PC-9 (cell line): ENCODE measurements around the gene FGF23.

Experiments used
- EZH2 ChIP-seq: fragments of 200-600 bp; sonication (generic); IDR thresholded peaks from 2 replicates; pipeline ENCODE4 v1.8.0; 2017; ENCODE audit warnings: antibody characterized with exemption, low read depth
- TF ChIP-seq, protein P1 (sequence below): fragments of 200-600 bp; sonication (generic); conservative IDR thresholded peaks from 2 replicates; pipeline ENCODE4 v1.6.1; 2017; ENCODE audit warnings: mixed run types, antibody characterized with exemption, mild to moderate bottlenecking, moderate library complexity

DNA sequence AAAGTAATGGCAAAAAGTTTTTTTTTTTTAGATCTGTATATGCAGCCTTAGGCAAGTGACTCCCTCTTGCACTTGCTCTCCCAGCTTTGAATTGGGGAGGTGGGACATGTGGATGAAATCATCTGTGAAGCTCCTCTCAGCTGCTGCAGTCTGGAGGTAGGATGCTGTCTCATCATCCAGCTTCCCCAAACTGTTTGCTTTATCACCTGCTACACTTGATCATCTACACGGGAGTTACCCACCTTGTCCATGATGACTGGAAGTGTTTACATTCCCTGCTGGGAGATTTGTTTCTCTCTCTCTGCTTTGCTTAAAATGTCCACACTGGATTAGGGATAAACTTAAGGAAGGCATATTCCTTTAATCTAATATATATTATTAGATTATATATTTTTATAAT is 8.5 kb upstream of the FGF23 start:
- TF ChIP-seq, protein P1, sequence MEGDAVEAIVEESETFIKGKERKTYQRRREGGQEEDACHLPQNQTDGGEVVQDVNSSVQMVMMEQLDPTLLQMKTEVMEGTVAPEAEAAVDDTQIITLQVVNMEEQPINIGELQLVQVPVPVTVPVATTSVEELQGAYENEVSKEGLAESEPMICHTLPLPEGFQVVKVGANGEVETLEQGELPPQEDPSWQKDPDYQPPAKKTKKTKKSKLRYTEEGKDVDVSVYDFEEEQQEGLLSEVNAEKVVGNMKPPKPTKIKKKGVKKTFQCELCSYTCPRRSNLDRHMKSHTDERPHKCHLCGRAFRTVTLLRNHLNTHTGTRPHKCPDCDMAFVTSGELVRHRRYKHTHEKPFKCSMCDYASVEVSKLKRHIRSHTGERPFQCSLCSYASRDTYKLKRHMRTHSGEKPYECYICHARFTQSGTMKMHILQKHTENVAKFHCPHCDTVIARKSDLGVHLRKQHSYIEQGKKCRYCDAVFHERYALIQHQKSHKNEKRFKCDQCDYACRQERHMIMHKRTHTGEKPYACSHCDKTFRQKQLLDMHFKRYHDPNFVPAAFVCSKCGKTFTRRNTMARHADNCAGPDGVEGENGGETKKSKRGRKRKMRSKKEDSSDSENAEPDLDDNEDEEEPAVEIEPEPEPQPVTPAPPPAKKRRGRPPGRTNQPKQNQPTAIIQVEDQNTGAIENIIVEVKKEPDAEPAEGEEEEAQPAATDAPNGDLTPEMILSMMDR, result no peak
- no peak for TF ChIP-seq EZH2
